Hematopoietic multipotent progenitor cell treated with erythropoietin and hydrocortisone succinate and interleukin-3 and kit ligand, for 8 days (in vitro differentiated cells): Measurements from ENCODE around the gene ZFHX3.
"Not testable (repeated sequence)": the region's sequence is repeated elsewhere in the genome, so short reads cannot be mapped to it uniquely, and the experiment has no call there.

Source experiments
- DNase-seq: peaks from one replicate; pipeline ENCODE4 v3.0.0-alpha.2; 2015

Gene ZFHX3

DNA sequence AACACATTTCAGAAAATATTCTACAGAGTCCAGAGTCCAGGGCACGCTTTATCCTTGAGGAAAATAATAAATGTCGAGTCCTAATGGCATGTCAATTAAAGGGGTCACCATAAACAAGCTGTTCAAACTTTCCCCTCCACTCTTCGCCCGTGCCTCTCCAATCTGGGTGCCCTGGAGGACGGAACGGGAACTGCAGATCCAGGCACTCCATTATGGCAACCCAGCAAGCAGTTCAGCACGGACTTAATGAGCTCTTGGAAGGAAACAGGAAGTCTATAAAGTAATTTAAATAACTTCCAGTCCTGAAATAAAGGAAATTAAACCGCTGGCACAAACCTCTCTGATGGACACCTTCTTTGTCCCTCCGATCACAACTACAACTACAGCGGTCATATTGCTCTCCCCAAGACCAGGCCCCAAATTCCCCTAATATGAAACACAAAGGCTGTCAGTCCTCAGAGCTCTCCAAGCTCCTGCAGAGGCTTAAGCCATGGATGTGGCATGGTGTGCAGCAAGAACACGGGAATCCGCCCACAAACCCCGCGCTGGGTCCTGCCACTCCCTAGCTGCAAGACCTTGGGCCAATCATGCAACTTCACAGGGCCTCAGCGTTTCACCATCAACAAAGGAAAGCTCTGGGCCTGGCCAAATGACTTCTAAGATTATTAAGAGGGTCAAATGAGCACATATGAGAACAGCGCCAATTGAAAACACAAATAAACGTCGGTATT lies 52.6 kb downstream of the ZFHX3 start:
- peak; percentile 27 for DNase-seq

DNA sequence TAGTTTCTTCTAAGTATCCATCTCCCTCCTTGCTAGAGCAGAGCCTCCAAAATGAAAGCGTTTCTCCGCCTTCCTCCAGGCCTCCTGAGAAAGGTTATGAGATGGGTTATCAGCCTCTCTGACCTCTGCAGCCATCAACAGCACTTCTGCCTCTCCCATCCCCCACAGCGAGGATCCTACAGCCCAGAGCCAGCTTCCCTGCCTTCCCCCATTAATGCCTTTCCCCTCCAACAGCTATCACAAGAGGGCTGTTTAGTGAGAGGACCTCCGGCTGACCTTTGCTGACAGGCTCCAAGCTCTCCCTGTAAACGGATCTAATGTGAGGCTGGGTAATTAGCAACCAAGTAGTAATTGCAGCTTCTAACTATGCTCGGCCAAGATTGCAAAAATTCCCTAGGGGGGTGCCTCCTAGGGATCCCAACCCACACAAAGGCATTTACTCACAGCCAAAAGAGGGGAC lies 55.8 kb downstream of the ZFHX3 start:
- no peak for DNase-seq

- DNase-seq: no peak
These were observed 56.3 kb downstream of the ZFHX3 start for GRCh38 chr16:72991644-72992043.

- no peak for DNase-seq
These were observed 56.7 kb downstream of the ZFHX3 start for GRCh38 chr16:72991211-72991610.

- DNase-seq: no peak
These were observed 57.4 kb downstream of the ZFHX3 start for GRCh38 chr16:72990571-72990970.

- DNase-seq: peak; percentile 3
These were observed 58.1 kb downstream of the ZFHX3 start for GRCh38 chr16:72989579-72990551.

- DNase-seq: not testable (repeated sequence)
These were observed 58.7 kb downstream of the ZFHX3 start for GRCh38 chr16:72989203-72989578.

- DNase-seq: no peak
These were observed 59.4 kb downstream of the ZFHX3 start for GRCh38 chr16:72988569-72988968.

DNA sequence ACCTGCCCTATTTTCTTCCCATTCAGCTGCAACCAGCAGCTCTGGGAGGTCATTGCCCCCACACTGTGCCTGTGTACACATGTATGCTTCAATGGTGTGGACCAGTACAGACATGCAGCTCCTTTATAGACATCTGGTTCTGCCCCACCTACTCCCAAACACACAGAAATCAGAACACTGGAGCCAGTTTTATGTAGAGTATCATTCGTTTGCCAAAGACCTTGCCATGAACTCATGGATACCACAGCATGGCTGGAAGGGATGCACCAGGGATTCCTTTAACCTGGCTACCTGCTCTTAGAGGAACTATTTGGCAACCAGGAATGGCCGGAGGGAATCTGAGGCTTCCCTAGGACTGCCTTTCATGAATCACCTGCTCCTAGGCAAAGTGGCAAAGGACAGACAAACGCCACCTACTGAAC lies 60.4 kb downstream of the ZFHX3 start:
- DNase-seq: no peak

DNA sequence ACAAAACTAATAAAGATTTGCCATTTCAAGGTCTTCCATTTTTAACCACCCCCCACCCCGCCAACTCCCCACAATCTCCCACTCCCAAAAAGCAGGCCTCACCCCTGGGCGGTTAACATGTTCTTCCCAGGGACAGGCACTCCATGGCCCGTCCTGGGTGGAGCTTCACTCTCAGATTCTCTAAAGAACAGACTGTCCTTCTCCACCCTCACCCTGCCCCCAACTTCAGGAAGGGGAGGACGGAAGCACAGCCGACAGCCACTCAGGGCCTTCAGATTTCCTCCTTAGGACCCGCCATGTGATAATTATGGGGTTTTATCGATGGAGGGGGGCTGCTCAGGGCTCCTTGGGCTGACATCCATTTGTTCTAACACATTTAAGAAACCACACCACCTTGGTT lies 61.9 kb downstream of the ZFHX3 start:
- no peak for DNase-seq

DNA sequence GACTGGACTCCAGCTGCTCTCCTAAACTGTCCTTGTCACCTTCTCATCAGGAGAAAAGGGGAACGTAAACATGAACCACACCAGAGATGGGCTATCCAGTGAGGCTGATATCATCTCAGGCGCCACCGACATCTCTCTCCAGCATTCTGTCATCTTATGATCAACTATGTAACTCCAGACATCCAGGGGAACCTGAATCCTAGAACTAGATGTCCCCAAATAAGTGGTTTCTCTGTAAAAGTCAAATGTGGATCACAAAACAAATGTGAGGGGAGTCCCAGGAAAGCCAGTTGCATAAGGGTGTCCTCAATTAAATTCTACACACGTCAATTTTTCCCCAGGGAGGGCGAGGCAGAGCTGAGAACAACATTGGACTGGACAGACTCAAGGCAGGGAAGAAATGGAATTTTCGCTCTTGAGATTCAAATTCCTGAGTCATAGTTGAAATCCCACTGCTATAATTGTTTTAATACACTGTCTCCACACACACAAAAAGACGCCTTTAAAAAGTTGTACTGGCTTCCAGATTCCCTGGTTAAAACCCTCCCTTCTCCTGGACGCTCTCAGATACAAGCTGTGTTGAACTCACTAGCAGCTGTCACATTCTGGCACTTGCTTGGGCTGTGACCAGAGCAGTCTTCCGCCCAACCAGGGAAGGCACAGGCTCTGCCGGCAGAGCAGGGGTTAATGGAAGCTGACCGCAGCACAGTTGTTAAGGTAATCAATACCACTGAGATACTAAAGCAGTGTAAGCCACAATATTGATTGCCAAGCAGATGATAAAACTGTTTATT lies 62.6 kb downstream of the ZFHX3 start:
- DNase-seq: no peak

DNA sequence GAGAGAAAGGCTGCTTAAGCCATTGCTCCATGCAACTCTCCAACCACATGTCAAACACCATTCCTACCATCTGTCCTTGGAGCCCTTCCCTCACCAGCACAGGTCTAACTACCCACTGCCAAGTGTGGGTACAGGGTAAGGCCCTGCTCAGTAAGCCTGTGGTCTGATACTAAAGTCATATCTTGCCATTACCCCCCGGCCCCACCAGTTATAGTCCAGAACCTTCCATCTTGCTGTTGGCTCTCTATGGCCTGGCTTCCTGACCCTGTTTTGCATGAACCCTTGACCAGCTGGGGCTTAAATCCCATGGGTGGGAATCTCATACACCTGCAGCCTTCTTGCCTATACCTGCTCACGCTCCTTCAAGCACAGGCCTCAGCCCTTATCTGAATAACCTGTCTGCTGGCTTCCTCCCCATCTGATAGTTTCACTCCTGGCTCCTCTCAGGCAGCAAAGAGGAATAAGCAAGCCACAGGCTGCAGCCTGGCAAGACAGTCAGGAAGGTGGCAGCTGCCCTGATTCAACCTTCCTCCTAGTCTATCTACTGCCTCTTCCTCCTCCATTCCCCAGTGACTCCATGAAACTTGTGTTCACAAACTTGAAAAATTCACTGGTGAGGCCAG lies 64.1 kb downstream of the ZFHX3 start:
- DNase-seq: no peak

DNA sequence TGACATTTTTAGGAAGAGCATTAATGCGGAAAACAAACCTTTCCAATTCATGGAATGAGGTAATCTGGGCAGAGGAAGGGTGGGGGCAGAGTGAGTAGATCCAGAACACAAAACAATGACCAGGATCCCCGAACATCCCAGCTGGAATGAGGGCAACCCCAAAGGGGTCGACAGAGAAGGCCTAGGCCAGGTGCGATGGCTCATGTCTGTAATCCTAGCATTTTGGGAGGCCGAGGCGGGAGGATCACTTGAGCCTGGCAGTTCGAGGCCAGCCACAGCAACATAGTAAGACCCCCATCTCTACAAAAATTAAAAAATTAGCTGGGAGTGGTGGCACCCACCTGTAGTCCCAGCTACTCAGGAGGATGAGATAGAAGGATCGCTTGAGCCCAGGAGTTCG lies 64.7 kb downstream of the ZFHX3 start:
- no peak for DNase-seq

- DNase-seq: no peak
These were observed 68.0 kb downstream of the ZFHX3 start for GRCh38 chr16:72979974-72980373.

DNA sequence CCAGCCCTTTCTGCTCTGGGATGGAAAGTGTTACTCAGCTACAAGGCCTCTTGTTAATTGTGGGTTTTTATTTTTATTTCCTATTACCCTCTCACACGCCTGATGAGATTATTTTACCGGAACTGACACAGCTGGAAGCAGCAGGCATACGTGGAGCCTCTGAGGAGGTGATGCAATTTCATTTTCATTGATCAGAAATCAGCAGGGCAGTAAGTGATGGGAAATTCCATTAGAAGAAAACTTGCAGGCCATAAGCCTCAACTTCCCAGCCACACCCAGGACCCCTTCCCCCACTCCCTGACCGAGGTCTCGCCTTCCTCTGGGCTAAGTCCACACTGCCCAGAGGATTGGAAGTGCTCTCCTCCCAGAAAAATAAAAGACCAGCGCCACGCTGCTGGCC lies 69.7 kb downstream of the ZFHX3 start:
- no peak for DNase-seq

DNA sequence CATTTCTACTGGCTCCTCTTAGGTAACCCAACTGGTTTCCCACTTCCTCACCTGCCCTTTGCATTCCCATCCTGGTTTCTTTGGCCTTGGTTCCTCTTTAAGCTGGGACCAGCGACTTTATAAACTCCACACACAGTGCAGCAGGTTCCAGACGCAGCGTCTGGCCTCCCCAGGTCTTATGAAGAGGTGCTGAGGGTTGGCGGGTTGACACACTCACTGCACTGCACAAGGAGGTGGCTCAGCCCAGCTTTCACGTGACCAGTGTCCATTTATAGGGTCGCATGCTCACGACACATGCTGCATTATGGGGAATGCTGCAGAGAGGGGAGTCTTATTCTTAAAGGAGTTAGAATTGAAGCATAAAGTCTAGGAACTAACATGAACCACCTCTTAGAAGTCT lies 70.8 kb downstream of the ZFHX3 start:
- DNase-seq: no peak

DNA sequence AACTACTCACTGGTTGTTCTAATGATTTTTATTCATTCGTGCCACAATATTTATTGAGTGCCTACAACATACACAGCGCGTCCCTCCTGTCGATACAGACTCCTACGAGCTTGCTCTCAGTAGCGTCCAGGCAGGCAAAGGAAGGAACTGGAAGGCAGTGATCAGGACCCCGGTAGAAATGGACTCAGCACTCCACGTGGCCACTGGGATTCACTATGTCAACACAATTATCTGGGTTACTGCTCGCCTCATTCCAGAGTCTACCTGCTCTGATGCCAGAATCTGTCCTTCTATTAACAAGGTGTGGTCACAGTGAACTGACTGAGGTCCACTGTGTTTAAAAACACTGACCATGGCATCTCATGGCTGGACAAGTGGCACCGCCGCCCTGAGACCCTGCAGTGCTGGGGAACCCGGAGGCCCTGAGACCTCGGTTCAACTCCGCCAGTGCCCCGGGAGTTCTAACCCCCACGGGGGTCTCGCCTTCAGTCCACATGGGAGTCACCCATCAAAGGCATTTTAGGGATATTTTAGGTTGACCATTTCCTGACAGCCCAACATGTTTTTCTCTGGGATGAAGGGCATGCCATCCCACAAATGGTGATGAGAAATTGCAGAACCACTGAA lies 71.4 kb downstream of the ZFHX3 start:
- no peak for DNase-seq

- no peak for DNase-seq
These were observed 72.0 kb downstream of the ZFHX3 start for GRCh38 chr16:72975809-72976437.

DNA sequence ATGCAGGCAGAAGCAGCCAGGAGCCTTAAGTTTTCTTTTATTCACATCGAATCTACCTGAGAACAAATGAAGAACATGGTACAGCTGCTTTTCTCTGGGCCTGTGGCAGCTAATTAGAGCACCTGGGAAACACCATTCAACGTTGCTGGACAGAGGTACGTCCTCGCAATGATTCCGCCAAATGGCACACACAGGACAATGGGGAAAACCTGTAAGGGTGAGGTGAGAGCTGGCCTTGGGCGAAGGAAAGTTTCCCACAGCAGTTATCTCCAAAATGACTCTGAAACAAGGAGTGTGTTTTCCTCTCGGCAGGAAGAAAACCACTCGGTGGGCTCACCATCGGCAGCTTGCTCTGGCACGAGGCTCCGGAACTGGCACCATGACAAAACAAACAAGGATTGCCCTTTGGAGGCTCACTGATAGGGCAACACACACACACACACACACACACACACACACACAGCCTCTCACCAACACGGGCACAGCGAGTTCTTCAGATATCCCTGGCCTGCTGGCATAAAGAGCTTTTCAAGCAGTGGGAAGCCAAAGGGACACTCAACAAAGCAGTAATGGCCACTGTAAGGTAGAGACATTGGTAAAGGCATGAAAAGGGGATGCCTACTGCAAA lies 73.7 kb downstream of the ZFHX3 start:
- no peak for DNase-seq

DNA sequence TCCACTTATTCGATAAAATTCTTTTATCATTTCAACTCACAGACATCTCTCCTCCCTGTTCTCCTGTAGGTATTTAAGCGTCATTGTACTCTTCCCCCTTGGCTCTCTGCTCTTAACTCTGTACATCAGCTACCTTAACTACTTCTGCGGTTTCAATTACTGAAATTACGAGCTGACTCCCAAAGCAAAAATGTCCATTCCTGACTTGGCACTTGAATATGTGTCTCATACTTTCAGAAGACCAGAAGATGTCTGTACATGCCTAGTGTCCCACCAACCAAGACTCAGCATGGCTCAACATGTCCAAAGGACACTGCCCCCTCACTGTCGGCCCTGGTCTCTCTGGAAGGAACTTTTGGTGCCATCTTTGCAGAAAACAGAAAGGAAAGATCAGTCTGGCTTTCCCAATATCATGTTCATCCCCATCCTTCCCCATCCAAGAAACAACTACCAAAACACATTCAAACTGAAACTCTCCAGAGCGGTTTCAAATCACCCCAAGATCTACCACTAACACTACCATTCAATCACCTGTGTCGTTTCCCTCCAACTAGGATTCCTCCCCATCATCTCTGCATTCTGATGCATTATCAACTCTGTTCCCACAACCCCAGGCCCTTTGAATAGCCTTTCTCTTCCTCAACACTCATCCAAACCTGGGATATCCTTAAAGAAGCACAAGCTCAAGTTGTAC lies 74.9 kb downstream of the ZFHX3 start:
- no peak for DNase-seq

- DNase-seq: no peak
These were observed 76.6 kb downstream of the ZFHX3 start for GRCh38 chr16:72971370-72971769.
